ENCODE measurements around the gene PLA2G4F.

DNA sequence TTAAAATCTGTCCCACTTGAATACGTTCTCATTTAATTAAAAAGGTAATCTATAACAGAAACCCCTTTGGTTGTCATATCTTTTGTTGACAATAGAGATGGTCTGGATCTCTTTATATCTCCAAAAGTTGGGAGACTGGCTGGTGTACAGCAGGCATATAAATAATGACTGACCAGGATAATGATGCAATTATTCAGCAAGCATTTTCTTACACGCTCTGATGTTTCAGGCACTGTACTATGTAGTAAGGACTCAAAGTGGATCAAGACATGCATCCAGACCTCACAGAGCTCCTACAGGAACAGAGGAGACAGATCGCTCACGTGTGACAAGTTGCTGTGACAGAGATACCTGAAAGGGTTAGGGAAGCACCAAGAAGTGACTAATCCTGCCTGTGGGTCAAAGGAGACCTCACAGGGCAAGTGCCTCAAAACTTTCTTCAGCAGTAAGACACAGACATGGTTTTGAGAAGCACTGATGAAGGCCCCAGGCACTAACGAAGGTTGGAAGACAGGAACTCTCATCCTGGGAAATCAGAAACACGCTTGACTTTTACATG, 26.0 kb upstream of the PLA2G4F start:
- TF ChIP-seq, protein P1, sequence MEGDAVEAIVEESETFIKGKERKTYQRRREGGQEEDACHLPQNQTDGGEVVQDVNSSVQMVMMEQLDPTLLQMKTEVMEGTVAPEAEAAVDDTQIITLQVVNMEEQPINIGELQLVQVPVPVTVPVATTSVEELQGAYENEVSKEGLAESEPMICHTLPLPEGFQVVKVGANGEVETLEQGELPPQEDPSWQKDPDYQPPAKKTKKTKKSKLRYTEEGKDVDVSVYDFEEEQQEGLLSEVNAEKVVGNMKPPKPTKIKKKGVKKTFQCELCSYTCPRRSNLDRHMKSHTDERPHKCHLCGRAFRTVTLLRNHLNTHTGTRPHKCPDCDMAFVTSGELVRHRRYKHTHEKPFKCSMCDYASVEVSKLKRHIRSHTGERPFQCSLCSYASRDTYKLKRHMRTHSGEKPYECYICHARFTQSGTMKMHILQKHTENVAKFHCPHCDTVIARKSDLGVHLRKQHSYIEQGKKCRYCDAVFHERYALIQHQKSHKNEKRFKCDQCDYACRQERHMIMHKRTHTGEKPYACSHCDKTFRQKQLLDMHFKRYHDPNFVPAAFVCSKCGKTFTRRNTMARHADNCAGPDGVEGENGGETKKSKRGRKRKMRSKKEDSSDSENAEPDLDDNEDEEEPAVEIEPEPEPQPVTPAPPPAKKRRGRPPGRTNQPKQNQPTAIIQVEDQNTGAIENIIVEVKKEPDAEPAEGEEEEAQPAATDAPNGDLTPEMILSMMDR (IDR thresholded peaks at IDR 0.05) = no peak
- TF ChIP-seq POLR2A (IDR thresholded peaks at IDR 0.05) = no peak
- TF ChIP-seq POLR2AphosphoS5 (IDR thresholded peaks at IDR 0.05) = no peak
